Measurements from ENCODE around the gene FOSB.
A peak's percentile ranks its signal among the peaks of the same experiment; 100 is the strongest.
"Not testable (repeated sequence)": the region's sequence is repeated elsewhere in the genome, so short reads cannot be mapped to it uniquely, and the experiment has no call there.

Gene FOSB

DNA sequence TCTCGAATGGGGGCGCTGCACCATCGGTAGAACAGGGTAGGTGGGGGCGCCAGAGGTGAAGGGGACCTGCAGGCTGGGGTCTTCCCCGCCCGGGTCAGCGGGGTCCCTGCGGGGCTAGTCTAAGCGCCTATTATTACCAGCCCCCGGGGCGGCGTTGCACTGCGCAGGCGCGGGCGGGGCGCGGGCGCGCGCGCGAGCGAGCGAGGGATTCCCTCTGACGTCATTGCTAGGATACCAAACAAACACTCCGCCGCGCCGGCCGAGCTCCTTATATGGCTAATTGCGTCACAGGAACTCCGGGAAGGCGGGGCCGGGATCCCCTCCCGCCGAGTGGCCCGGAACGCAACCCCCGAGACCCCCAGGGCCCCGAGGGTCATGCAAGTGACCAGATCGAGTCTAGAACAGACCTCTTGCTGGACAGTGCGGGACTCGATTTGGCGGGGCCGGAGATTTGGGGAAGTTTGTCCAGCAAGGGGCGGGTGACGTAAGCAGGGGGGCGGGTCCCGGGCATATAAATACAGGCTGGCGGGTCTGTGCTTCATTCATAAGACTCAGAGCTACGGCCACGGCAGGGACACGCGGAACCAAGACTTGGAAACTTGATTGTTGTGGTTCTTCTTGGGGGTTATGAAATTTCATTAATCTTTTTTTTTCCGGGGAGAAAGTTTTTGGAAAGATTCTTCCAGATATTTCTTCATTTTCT, at the start of gene FOSB:
TSS of gene FOSB (plus strand) at position 541 of the 703 bp plus-strand sequence. CDS start 591 bp downstream, outside the sequence.
- no peak for DNase-seq (ENCODE audit: low read depth)

DNA sequence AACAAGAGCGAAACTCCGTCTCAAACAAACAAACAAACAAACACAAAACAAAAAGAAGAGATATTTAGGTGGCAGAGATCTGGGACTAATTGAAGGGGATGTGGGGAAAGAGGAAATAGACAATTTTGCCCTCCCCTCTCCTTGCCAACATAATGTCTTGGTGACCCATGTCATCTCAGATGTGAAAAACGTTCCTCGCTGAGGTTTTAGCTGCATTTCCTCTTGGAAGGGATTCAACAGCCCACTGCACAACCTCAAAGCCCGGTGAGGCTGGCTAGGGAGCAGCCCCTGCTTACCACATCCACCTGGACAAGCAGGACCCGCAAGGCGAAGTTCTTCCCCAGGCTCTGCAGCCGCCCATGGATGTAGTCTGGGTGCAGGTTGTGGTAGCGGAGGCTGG, 49.0 kb upstream of the FOSB start:
- no peak for DNase-seq (ENCODE audit: low read depth)

DNA sequence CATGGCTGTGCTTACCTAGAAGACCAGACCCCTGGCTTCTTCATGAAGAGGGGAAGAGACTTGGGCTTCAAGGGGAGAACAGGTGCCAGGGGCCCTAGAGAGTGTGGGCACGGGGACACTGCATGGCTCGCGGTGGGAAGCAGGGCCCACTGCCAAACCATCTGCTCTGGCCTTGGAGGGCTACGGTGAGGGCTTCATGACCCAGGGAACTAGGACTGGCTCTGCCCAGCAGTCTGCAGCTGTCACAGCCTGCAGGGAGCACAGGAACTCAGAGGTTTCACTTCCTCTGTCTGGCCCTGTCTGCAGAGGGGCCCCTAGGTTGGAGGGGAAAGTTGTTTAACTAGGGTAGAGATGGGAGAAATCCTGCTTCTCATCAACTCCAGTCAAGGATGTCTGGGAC, 48.4 kb upstream of the FOSB start:
- no peak for DNase-seq (ENCODE audit: low read depth)

DNA sequence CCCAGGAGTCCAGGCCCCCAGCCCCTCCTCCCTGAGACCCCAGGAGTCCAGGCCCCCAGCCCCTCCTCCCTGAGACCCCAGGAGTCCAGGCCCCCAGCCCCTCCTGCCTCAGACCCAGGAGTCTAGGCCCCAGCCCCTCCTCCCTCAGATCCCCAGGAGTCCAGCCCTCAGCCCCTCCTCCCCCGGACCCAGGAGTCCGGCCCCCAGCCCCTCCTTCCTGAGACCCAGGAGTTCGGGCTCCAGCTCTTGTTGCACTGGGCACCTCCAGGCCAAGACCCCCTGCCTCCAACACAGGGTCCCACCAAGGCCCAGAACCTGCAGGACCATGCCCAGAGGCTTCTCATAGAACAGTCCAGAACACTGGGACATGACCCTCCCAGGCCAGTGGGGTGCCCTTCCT, 47.9 kb upstream of the FOSB start:
- no peak for DNase-seq (ENCODE audit: low read depth)

DNA sequence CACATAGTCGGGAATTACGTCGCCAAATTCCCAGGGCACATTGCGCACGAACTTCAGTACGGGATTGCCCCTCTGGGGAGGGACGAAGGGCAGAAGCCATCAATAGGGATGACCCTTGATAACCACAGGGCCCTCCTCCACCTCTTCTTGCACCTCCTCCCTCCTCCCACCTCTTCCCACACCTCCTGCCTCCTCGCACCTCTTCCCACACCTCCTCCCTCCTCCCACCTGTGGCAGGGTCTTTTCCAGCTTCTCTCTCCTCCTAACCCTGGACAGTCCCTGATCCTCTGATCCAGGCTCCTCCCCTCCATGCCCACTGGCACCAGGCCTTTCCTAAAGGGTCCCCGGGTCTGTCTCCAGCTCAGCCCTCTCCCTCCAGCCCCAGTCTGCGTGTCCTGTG, 47.4 kb upstream of the FOSB start:
- no peak for DNase-seq (ENCODE audit: low read depth)

DNA sequence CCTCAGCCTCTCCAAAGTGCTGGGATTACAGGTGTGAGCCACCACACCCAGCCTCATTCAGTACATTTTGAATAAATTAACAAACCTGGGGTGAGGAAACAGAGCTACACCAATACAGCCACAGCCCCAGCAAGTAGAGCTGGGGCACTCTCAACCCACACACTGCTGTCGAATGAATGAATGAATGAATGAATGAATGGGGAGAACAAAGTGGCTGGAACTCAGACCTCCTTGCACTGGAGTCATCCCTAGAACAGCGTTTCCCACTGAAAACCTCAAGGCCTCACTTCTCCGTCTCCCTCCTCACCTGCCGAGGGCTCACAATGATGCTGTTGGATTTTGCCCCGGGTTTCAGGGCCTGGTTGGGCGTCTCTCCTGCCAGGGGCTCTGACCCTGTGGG, 46.9 kb upstream of the FOSB start:
- no peak for DNase-seq (ENCODE audit: low read depth)

DNA sequence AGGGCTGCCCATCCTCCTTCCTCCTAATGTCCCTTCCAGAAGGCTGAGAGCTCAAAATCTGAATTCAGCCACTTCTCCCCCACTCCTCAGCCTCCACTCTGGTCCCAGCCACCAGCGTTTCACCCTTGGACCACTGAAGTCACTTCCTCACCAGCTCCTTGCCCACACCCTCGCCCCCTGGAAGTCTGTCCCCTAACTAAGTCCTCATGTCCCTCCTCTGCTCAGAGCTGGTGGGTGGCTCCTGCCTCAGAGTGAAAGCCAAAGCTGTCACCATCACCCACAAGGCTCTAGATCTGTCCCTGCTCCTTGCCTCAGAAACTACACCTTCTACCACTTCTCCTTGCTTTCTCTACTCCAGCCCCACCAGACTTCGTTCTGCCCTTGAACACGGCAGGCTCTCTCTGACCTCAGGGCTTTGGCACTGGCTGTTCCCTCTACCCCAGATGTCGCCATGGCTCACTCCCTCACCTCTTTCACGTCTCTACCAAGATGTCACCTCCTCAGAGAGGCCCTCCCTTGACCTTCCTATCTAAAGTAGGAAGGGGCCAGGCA, 45.8 kb upstream of the FOSB start:
- no peak for DNase-seq (ENCODE audit: low read depth)

DNA sequence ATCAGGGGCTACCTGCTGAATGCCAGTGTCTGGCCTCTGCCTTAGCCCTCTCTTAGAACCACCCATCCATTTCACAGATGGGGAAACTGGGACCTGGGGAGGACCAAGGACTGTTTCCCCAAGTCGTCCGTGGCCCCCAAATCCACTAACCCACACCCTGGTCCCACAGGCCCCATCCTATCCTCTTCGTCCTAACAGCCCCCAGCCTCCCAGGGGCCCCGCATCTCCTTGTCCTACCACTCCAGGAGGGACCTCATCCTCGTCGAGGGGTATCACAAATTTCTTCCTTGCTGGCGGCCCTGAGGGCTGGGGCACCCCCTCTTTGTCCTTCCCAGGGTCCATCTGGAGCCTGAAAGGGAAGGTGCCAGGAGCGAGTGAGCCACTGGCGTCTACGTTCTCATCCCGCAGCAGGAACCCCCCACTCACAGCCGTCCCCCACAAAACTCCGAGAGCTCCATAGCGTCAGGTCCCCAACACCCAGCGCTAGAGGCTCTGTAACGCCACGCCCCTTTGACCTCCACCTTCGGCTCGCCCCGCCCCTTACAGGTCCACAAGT, 44.7 kb upstream of the FOSB start:
- no peak for DNase-seq (ENCODE audit: low read depth)

DNA sequence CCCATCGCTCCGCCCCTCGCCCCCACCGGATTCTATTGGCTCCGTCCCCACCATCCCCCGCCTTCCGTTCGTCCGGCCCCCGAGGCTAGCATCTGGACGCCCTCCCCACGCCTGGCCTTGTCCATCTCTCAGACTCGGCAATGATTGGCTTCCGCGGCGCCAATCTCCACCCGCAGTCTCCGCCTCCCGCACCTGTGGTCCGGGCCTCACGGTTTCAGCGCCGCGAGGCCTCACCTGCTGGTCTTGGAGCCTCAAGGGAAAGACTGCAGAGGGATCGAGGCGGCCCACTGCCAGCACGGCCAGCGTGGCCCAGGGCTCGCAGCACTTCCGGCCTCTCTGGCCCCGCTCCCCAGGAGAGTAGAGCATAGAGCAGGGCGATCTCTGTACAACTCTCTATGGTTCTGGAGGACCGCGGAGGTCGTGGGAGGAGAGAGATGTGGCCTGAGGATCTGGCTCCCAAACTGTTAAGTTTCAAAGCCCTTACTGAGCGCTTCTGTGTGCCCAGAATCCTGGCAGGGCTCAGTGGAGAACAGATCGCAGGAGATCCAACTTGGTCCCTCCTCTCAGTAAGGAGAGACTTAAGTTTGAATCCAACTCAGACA, 44.1 kb upstream of the FOSB start, which contains the start of gene ERCC1:
TSS of gene ERCC1 (minus strand) at position 329 of the 602 bp plus-strand sequence. CDS start 543 bp downstream, outside the sequence.
- DNase-seq (ENCODE audit: low read depth), result peak; percentile 65

DNA sequence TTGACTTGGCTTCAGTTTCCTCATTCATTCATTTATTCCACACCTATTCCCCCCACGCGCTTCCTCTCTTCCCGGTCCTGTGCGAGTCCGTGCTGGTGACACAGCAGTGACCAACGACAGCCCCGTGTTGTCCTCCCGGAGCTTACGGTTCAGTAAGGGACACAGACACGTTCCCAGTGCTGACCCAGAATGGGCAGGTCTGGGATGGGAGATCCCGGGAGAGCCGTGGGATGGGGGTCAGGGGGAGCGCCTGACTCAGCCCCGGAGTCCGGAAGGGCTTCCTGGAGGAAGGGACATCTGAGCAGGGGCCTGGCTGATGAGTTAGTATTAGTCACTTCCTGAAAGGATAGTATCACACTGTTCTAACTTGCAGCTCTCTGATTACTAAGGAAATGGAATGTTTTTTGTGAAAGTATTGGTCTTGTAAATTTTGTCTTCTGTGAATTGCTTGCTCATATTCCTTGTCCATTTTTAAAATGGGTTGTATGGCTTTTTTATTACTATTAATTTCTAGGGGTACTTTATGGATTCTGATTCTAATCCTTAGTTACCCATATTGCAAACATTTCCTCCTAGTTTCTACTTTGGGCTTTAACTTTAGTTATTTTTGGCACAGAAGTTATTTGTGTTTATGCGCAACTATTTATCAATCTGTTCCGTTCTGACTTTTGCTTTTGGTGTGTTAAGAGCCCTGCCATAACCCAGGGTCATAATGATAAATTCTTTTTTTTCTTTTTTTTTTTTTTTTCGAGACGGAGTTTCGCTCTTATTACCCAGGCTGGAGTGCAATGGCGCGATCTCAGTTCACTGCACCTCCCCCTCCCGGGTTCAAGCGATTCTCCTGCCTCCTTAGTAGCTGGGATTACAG, 43.4 kb upstream of the FOSB start:
- DNase-seq (ENCODE audit: low read depth), result peak; percentile 80

DNA sequence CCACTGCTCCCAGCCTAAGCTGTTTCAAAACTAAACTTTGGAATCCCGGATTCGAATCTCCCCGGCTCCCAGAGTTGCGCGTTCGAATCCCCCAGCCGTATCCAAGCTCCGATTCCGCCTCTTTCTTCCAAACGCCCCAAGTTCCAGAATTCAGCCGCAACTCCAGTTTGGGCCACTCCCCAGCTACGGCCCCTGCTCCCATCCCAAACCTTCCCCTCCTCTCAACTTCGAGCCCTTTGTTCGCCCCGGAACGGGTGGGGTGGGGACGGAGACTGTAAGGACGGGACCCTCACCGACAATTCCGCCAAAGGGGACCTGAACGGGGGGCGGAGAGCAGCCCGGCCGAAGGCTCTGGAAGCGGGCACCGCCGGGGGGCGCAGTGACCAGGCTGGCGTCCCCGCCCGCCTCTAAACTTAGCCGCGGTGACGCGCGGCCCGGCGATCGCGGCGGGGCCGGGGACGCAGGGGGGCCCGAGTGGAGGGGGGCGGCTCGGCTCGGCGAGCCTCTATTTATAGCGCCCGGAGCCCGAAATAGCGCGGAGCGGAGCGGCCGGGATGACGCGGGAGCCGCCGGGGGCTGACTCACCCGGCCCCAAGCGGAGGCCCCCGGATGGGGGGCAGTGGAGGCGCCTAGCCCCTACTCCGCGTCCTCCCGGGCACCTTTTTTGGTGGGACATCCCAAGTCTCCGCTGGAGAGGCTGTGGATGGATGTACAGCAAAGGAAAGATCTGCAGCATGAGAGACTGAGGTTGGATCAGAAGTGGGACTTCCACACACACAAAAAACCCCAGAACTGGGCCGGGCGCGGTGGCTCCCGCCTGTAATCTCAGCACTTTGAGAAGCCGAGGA, 39.2 kb upstream of the FOSB start:
- DNase-seq (ENCODE audit: low read depth), result no peak

DNA sequence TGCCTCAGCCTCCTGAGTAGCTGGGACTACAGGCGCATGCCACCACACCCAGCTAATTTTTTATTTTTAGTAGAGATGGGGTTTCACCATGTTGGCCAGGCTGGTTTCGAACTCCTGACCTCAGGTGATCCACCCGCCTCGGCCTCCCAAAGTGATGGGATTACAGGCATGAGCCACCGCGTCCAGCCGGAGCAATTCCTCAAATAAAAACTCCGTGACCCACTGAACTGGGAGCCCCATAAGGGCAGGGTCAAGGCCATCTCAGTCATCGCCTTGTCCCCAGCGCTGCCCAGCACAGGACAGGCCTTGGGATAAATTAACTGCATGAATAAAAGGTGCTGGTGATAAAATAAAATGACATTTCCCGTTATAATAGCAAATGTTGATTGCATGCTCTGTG, 37.9 kb upstream of the FOSB start:
- DNase-seq (ENCODE audit: low read depth), result not testable (repeated sequence)

DNA sequence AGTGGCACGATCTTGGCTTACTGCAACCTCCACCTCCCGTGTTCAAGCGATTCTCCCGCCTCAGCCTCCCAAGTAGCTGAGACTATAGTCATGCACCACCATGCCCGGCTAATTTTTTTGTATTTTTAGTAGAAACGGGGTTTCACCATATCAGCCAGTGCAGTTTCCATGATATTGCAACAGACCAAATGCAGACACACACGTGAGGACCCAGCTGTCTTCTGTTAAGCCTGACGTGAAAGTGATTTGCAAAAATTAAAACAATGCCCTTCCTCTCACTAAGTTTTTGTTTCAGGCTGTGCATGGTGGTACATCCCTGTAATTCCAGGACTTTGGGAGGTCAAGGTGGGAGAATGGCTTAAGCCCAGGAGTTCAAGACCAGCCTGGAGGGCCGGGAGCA, 36.8 kb upstream of the FOSB start:
- not testable (repeated sequence) for DNase-seq (ENCODE audit: low read depth)

DNA sequence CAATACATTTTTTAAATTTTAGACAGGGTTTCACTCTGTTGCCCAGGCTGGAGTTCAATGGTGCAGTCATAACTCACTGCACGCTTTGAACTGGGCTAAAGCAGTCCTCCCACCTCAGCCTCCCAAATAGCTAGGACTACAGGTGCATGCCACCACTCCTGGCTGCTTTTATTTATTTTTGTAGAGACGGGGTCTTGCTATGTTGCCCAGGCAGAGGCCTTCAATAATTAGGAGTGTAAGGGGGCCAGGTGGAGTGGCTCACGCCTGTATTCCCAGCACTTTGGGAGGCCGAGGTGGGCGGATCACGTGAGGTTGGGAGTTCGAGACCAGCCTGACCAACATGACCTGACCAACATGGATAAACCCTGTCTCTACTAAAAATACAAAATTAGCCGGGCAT, 35.3 kb upstream of the FOSB start:
- DNase-seq (ENCODE audit: low read depth), result not testable (repeated sequence)

DNA sequence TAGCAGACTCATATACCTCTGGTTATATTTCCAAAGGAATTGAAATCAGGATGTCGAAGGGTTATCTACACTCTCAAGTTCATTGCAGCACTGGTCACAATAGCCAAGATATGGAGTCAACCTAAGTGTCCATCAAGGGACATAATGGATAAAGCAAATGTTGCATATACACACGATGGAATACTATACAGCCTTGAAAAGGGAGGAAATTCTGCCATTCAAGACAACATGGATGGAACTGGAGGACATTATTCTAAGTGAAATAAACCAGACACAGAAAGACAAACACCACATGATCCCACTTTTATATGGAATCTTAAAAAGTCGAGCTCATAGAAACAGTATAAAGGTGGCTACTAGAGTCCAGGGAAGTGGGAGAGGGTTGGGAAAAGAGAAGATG, 30.5 kb upstream of the FOSB start:
- DNase-seq (ENCODE audit: low read depth), result no peak

DNA sequence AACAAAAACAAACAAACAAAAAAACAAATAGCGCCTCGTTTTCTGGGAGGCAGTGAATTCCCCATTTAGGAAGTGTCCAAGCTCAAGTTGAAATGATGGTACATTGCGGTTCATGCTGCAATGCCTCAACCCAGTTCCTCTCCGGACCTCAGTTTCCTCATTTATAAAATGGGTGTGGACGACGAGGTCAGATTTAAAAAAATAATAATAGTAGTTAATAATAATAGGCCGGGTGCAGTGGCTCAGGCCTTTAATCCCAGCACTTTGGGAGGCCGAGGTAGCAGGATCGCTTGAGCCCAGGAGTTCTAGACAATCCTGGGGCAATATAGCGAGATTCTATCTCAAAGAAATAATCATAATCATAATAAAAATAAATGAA, 28.6 kb upstream of the FOSB start:
- no peak for DNase-seq (ENCODE audit: low read depth)

DNA sequence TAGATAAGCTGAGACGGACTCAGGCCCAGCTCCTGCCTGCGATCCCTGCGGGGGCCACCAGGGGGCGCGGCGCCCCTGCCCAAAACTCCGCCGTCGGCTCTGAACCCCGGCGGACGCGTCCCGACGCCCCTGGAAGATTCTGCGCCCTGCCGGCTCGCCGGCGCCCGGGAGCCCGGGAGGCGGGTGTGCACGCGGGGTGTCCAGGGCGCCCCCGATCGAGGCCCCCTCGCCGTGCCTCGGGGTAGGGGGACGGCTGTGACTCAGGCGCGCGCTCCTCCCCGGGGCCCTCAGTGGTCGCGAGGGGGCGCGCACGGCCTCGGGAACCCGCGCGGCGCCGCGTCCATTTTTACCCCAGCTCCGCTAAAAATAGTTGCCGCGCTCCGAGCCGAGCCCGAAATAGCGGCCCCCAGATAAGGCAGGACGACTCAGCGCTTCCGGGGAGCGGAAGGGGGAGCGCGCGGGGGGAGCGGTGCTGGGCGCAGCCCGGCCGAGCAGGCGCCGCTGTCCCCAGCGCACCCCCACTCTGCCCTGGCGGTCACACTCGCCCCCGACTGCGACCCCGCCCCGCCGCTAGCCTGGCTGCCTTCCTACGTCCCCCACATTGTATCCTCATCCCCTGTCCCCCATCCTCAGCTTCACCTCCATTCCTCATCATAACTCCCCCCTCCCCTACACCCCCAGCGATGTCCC, 28.1 kb upstream of the FOSB start:
- no peak for DNase-seq (ENCODE audit: low read depth)

DNA sequence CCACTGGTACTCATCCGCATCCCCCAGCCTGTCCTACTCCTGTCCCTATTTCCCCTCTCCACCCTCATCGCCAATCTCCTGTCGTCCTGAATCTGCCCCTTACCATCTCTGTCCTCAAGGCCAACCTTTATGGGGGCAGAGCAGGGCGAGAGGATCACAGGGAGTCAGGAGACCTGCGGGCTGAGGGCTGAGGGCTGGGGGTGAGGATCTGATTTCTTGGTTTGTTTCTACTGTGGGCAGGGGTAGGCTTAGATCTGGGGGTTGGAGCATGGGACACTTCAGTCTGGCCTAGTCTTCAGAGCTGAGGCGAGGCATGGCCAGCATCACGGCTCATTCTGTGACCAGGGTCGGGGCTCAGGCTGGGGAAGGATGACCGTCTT, 27.5 kb upstream of the FOSB start:
- DNase-seq (ENCODE audit: low read depth), result no peak

DNA sequence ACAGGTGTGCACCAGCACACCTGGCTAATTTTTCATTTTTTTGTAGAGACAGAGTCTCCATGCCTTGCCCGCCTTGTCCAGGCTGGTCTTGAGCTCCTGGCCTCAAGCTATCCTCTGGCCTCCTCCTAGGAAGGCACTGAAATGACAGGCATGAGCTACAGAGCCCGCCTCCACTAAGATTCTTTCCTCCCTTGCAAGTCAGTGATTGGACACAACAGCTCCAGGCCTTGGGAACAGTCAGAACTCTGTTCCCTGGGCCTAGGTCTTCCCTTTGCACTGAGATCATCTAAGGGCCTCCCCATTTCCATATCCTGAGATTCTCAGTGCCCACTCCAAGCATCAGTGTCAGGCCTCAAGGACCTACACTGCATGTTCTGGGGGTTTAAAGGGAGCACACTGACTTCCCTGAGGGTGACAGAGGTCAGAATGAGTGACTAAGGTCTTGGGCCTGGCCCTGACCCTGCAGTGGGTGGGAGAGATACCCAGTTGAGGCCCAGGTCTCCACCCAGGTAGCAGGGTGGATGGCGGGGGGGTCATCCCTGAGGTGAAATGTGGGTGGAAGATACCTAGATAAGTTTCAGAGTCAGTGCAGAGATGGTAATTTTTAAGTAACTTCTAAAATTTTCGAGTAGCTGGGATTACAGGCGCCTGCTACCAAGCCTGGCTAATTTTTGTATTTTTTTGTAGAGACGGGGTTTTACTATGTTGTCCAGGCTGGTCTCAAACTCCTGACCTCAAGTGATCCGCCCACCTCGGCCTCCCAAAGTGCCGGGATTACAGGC, 26.7 kb upstream of the FOSB start:
- no peak for DNase-seq (ENCODE audit: low read depth)

DNA sequence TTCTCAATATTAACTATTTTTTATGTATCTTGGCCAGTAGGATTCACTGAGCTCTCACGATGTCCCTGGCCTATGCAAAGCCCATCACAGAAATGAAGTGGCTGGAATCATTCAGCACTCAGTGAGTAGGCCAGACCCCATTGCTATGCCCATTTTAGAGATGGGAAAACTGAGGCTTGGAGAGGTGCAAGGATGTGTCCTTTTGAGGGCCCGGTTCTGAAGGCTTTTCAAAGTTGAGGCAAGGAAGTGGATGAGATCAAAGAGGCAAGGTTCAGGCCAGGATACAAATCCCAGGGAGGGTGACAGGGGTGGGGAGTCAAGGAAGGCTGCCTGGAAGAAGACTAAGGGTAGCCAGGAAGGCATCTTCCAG, 25.4 kb upstream of the FOSB start:
- DNase-seq (ENCODE audit: low read depth), result no peak

All from GM04503 (cell line).